OCI-LY1 (cell line): ENCODE data around the gene MESD.

Experiments used
- CTCF ChIP-seq: fragments of 200-600 bp; sonication (generic), shearing (Covaris generic); IDR thresholded peaks from 2 replicates; pipeline ENCODE4 v1.5.1; 2017; ENCODE audit warnings: mild to moderate bottlenecking, antibody characterized with exemption, low read length, moderate library complexity, mixed read lengths
- EZH2 ChIP-seq: fragments of 200-600 bp; sonication (generic), shearing (Covaris generic); IDR thresholded peaks from 2 replicates; pipeline ENCODE4 v1.8.0; 2017; ENCODE audit warnings: borderline replicate concordance, mixed run types, mild to moderate bottlenecking, antibody characterized with exemption, low read length, moderate library complexity, mixed read lengths

DNA sequence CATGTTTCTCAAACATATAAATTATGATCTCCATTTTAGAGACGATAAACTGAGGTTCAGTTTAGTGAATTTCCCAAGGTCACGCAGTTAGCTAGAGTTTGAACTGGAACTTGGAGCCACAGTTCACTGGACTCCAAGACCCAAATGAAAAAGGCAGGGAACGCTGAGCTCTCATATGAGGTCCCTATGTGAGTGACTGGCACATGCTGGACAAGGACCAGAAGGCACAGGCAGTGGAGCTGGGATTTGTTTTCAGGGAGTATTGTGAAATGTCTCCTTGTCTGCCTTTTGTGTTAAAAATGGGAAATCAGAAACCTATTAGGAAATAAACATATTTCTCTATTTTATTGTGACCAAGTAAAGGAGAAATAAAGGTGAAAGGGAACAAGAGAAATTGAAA, 63.5 kb downstream of the MESD start:
- TF ChIP-seq CTCF (no peak), EZH2 (no peak)
